Liver (tissue), 3 donors: ENCODE data around the gene DOCK8.

ENCODE experiments used
- CTCF ChIP-seq: fragments of 150-350 bp; IDR thresholded peaks from 2 replicates; pipeline ENCODE4 v1.5.1; 2017; ENCODE audit warnings: improper control_type of control experiment, low read depth, low read length; ENCODE audit not compliant: missing input control
- EGR1 ChIP-seq, 2 donors: IDR thresholded peaks; 2 replicates each; pipeline ENCODE4 v1.6.1; 2016 to 2018; ENCODE audit warnings: antibody characterized with exemption in 2 of 2, low read depth in 2 of 2
- FOXA1 ChIP-seq: IDR thresholded peaks from 2 replicates; pipeline ENCODE4 v1.6.1; 2016; ENCODE audit warnings: antibody characterized with exemption
- GABPA ChIP-seq, 2 donors: IDR thresholded peaks in 1 of 2; conservative IDR thresholded peaks in 1 of 2; 2 replicates each; pipeline ENCODE4 v1.6.1; 2016; ENCODE audit warnings: antibody characterized with exemption in 2 of 2, mild to moderate bottlenecking in 1 of 2, moderate library complexity in 1 of 2
- HNF4G ChIP-seq: IDR thresholded peaks from 2 replicates; pipeline ENCODE4 v1.6.1; 2016; ENCODE audit warnings: antibody characterized with exemption
- JUND ChIP-seq, 2 donors: IDR thresholded peaks; 2 replicates each; pipeline ENCODE4 v1.6.1; 2016; ENCODE audit warnings: antibody characterized with exemption in 2 of 2
- MAX ChIP-seq: IDR thresholded peaks from 2 replicates; pipeline ENCODE4 v1.6.1; 2016; ENCODE audit warnings: antibody characterized with exemption
- RAD21 ChIP-seq, 2 donors: IDR thresholded peaks; 2 replicates each; pipeline ENCODE4 v1.6.1; 2016; ENCODE audit warnings: antibody characterized with exemption in 2 of 2, mild to moderate bottlenecking in 2 of 2
- REST ChIP-seq: IDR thresholded peaks from 2 replicates; pipeline ENCODE4 v1.6.1; 2016; ENCODE audit warnings: antibody characterized with exemption, mild to moderate bottlenecking
- RXRA ChIP-seq, 2 donors: IDR thresholded peaks; 2 replicates each; pipeline ENCODE4 v1.6.1; 2017 to 2018; ENCODE audit warnings: antibody characterized with exemption in 2 of 2, mild to moderate bottlenecking in 1 of 2
- SP1 ChIP-seq: IDR thresholded peaks from 2 replicates; pipeline ENCODE4 v1.6.1; 2018; ENCODE audit warnings: antibody characterized with exemption, mild to moderate bottlenecking
- TAF1 ChIP-seq: conservative IDR thresholded peaks from 2 replicates; pipeline ENCODE4 v1.6.1; 2016; ENCODE audit warnings: antibody characterized with exemption, mild to moderate bottlenecking
- ZBTB33 ChIP-seq: IDR thresholded peaks from 2 replicates; pipeline ENCODE4 v1.6.1; 2016; ENCODE audit warnings: antibody characterized with exemption
- donor health status: healthy.
- donor health status: healthy.

GRCh38 chr9:304519-305185 is 90.0 kb downstream of the DOCK8 start:
- no peak for TF ChIP-seq MAX
- TF ChIP-seq TAF1 = no peak
- no peak for TF ChIP-seq CTCF
- no peak for TF ChIP-seq REST
- no peak for TF ChIP-seq RAD21 (IDR thresholded peaks at IDR 0.05)
- no peak for TF ChIP-seq ZBTB33
- TF ChIP-seq EGR1 (IDR thresholded peaks at IDR 0.05; ENCODE audit: low read depth in 2 of 2) = no peak
- no peak for TF ChIP-seq RXRA (IDR thresholded peaks at IDR 0.05)
- no peak for TF ChIP-seq HNF4G
- no peak for TF ChIP-seq GABPA (IDR thresholded peaks at IDR 0.05 in 1 of 2, conservative IDR thresholded peaks at IDR 0.05 in 1 of 2)
- TF ChIP-seq FOXA1 = no peak
- TF ChIP-seq JUND (IDR thresholded peaks at IDR 0.05) = no peak
- no peak for TF ChIP-seq SP1
